Liver (tissue), 9 donors: ENCODE measurements around the gene ARHGAP19. TPM values are rescaled to one million over a fixed set of nuclear protein-coding genes. Genes with fewer than 3 reads are reported as not detected.
"Not testable (repeated sequence)": the region's sequence is repeated elsewhere in the genome, so short reads cannot be mapped to it uniquely, and the experiment has no call there.

ENCODE experiments used
- DNase-seq: peaks from one replicate; pipeline ENCODE4 v3.0.0-alpha.2; 2017; ENCODE audit warnings: low spot score
- H3K27ac ChIP-seq, 2 donors: one replicate each; pipeline ENCODE4 v1.7.0; 2013; ENCODE audit warnings: inconsistent platforms in 2 of 2, low read length in 2 of 2, control low read depth in 1 of 2, low read depth in 1 of 2, mild to moderate bottlenecking in 1 of 2
- H3K27me3 ChIP-seq, 4 donors: one replicate each; pipeline versions ENCODE4 v1.6.1 to v1.7.0; 2013; ENCODE audit warnings: low read length in 3 of 4, inconsistent platforms in 1 of 4, mild to moderate bottlenecking in 1 of 4, moderate library complexity in 1 of 4; ENCODE audit not compliant: control insufficient read depth in 4 of 4, insufficient read depth in 4 of 4
- H3K36me3 ChIP-seq, 4 donors: one replicate each; pipeline versions ENCODE4 v1.6.1 to v1.7.0; 2013; ENCODE audit warnings: low read length in 3 of 4, mild to moderate bottlenecking in 3 of 4, low read depth in 1 of 4, moderate library complexity in 1 of 4; ENCODE audit not compliant: control insufficient read depth in 4 of 4, insufficient read depth in 3 of 4
- H3K4me1 ChIP-seq, 4 donors: one replicate each; pipeline versions ENCODE4 v1.6.1 to v1.7.0; 2013; ENCODE audit warnings: low read length in 3 of 4, mild to moderate bottlenecking in 3 of 4, moderate library complexity in 1 of 4; ENCODE audit not compliant: control insufficient read depth in 4 of 4, insufficient read depth in 4 of 4
- H3K4me3 ChIP-seq, 3 donors: one replicate each; pipeline versions ENCODE4 v1.6.1 to v1.7.0; 2013; ENCODE audit warnings: low read length in 3 of 3, control low read depth in 1 of 3, low read depth in 1 of 3, mild to moderate bottlenecking in 1 of 3
- H3K9ac ChIP-seq, 2 donors: one replicate each; pipeline ENCODE4 v1.7.0; 2013; ENCODE audit warnings: low read length in 2 of 2, mild to moderate bottlenecking in 2 of 2, moderate library complexity in 2 of 2, control low read depth in 1 of 2, low read depth in 1 of 2
- H3K9me3 ChIP-seq, 4 donors: one replicate each; pipeline versions ENCODE4 v1.6.1 to v1.7.0; 2013; ENCODE audit warnings: low read length in 3 of 4; ENCODE audit not compliant: control insufficient read depth in 4 of 4
- JUND ChIP-seq, 2 donors: IDR thresholded peaks; 2 replicates each; pipeline ENCODE4 v1.6.1; 2016; ENCODE audit warnings: antibody characterized with exemption in 2 of 2
- WGBS: extraction: QIAGEN DNeasy Blood & Tissue Kit; methylation state at CpG from one replicate; pipeline ENCODE4 v1.1.7; 2013; 5-methylcytosine and 5-hydroxymethylcytosine counted together
- polyA plus RNA-seq, 2 donors: library from polyadenylated mRNA; stranded (reverse) in 1 of 2; unstranded in 1 of 2; fragments of 200-250 nt in 1 of 2; fragments of >200 nt in 1 of 2; fragmentation: Nextera tagmentation in 1 of 2; extraction: Ambion mirVana in 1 of 2; gene quantifications; one replicate each; pipeline versions ENCODE4 v1.2.1 to v1.2.3, GENCODE V29; 2013 to 2015
- total RNA-seq, 2 donors: library from RNA; depleted of rRNA; stranded (reverse); fragments of >200 nt; gene quantifications; one replicate each; pipeline ENCODE4 v1.2.3, GENCODE V29; 2014
- TF ChIP-seq, protein P1 (sequence below): fragments of 150-350 bp; IDR thresholded peaks from 2 replicates; pipeline ENCODE4 v1.5.1; 2017; ENCODE audit warnings: improper control_type of control experiment, low read depth, low read length; ENCODE audit not compliant: missing input control
- TF ChIP-seq, protein P2 (sequence below): IDR thresholded peaks from 2 replicates; pipeline ENCODE4 v1.6.1; 2016; ENCODE audit warnings: antibody characterized with exemption
- TF ChIP-seq, protein P3 (sequence below): IDR thresholded peaks from 2 replicates; pipeline ENCODE4 v1.6.1; 2016; ENCODE audit warnings: antibody characterized with exemption, mild to moderate bottlenecking
- TF ChIP-seq, protein P4 (sequence below): IDR thresholded peaks from 2 replicates; pipeline ENCODE4 v1.6.1; 2016; ENCODE audit warnings: antibody characterized with exemption
- donor health status: healthy.
- donor health status: healthy.
- donor health status: healthy.
- donor health status: healthy.
- donor health status: healthy.

ARHGAP19 gene
- total and polyA plus RNA-seq, 4 donors, result 1.6 to 23.4 (median 3.6) TPM

DNA sequence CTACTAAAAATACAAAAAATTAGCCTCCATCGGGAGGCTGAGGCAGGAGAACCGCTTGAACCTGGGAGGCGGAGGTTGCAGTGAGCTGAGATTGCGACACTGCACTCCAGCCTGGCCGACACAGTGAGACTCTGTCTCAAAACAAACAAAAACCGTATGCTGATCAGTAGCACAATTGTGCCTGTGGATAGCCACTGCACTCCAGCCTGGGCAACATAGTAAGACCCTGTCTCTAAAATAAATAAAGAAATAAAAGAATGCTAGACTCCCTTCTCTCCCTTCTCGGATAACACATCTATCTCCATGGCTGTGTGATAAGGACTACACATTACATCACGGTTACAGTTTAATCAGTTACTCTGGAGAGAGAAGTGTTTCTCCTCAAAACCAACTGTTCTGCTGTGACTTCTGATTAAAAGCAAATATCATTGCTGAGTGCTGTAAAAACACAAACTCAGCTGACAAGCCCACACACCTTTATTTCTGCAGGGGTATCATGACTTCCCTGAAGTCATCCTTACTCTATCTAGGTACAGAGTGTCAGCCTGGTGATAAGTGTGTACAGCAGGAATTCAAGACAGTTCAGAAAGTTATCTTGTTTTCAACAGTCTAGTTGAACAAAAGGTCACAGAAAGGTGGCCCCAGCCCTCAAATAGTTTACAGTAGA lies 5.3 kb upstream of the ARHGAP19 start (continued):
- TF ChIP-seq, protein P1, sequence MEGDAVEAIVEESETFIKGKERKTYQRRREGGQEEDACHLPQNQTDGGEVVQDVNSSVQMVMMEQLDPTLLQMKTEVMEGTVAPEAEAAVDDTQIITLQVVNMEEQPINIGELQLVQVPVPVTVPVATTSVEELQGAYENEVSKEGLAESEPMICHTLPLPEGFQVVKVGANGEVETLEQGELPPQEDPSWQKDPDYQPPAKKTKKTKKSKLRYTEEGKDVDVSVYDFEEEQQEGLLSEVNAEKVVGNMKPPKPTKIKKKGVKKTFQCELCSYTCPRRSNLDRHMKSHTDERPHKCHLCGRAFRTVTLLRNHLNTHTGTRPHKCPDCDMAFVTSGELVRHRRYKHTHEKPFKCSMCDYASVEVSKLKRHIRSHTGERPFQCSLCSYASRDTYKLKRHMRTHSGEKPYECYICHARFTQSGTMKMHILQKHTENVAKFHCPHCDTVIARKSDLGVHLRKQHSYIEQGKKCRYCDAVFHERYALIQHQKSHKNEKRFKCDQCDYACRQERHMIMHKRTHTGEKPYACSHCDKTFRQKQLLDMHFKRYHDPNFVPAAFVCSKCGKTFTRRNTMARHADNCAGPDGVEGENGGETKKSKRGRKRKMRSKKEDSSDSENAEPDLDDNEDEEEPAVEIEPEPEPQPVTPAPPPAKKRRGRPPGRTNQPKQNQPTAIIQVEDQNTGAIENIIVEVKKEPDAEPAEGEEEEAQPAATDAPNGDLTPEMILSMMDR, result no peak
- TF ChIP-seq, protein P2, sequence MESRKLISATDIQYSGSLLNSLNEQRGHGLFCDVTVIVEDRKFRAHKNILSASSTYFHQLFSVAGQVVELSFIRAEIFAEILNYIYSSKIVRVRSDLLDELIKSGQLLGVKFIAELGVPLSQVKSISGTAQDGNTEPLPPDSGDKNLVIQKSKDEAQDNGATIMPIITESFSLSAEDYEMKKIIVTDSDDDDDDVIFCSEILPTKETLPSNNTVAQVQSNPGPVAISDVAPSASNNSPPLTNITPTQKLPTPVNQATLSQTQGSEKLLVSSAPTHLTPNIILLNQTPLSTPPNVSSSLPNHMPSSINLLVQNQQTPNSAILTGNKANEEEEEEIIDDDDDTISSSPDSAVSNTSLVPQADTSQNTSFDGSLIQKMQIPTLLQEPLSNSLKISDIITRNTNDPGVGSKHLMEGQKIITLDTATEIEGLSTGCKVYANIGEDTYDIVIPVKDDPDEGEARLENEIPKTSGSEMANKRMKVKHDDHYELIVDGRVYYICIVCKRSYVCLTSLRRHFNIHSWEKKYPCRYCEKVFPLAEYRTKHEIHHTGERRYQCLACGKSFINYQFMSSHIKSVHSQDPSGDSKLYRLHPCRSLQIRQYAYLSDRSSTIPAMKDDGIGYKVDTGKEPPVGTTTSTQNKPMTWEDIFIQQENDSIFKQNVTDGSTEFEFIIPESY, result no peak

DNA sequence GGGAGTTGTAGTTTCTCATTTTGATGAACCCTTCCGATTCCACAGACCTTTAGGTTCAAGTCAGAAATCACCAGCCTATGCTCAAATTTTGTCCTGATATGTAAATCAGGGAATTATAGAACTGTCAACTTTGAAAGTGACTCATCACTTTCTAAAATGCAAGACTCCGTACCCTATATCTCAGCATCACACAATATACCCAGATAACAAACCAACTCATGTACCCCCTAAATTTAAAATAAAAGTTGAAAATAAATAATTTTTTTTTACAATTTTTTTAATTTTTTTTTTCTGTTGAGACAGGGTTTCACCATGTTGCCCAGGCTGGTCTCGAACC lies 393 bp upstream of the ARHGAP19 start:
- 59% methylated on average over 3 of the region's 3 CpGs for WGBS
- no peak for DNase-seq
- H3K27me3 ChIP-seq, result no peaks in the 10 kb centered on the region
- peak in 1 of 2 donors; percentile 1 for TF ChIP-seq JUND (IDR thresholded peaks at IDR 0.05)
- TF ChIP-seq, protein P3, sequence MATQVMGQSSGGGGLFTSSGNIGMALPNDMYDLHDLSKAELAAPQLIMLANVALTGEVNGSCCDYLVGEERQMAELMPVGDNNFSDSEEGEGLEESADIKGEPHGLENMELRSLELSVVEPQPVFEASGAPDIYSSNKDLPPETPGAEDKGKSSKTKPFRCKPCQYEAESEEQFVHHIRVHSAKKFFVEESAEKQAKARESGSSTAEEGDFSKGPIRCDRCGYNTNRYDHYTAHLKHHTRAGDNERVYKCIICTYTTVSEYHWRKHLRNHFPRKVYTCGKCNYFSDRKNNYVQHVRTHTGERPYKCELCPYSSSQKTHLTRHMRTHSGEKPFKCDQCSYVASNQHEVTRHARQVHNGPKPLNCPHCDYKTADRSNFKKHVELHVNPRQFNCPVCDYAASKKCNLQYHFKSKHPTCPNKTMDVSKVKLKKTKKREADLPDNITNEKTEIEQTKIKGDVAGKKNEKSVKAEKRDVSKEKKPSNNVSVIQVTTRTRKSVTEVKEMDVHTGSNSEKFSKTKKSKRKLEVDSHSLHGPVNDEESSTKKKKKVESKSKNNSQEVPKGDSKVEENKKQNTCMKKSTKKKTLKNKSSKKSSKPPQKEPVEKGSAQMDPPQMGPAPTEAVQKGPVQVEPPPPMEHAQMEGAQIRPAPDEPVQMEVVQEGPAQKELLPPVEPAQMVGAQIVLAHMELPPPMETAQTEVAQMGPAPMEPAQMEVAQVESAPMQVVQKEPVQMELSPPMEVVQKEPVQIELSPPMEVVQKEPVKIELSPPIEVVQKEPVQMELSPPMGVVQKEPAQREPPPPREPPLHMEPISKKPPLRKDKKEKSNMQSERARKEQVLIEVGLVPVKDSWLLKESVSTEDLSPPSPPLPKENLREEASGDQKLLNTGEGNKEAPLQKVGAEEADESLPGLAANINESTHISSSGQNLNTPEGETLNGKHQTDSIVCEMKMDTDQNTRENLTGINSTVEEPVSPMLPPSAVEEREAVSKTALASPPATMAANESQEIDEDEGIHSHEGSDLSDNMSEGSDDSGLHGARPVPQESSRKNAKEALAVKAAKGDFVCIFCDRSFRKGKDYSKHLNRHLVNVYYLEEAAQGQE, result no peak
- no peaks in the 10 kb centered on the region for H3K9me3 ChIP-seq
- no peaks in the 10 kb centered on the region for H3K36me3 ChIP-seq
- H3K4me1 ChIP-seq, result peaks cover 0 to 32% (median 18%) of the 10 kb centered on the region in 4 donors
- H3K4me3 ChIP-seq, result no peak overlapping the region
- no peak overlapping the region for H3K27ac ChIP-seq
- H3K9ac ChIP-seq, result no peak overlapping the region

DNA sequence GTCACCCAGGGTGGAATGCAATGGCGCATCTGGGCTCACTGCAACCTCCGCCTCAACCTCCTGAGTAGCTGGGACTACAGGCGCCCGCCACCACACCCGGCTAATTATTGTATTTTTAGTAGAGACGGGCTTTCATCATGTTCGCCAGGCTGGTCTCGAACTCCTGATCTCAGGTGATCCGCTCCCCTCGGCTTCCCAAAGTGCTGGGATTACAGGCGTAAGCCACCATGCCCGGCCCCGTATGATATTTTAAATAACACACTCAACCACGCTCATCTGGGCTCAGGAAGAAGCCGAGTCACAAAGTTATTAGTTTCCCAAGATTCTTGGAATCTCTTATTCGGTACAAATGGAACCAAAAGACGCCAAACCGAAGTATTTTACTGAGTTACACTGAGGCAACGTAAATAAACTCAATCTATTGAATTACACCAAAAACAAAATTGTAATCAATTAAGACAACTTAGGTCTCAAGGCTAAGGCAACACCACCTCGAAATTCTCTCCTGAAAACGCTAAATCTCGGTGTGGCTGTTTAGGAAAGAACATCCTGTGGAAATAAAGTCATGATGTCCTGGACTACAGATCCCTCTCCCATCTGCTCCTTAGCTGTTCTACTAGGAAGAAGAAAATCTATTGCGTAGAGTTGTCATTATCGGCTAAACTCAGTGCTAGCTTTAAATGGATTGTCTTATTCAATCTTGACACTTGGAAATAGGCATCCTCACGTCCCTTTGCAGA lies 910 bp downstream of the ARHGAP19 start:
- peaks cover 0 to 28% (median 15%) of the 10 kb centered on the region in 4 donors for H3K4me1 ChIP-seq
- H3K9ac ChIP-seq, result peak overlapping the region; percentile 77 to 91
- 50% methylated on average over 25 of the region's 25 CpGs for WGBS
- peak overlapping the region; percentile 79 to 90 (median 82) for H3K4me3 ChIP-seq
- DNase-seq, result no peak
- no peaks in the 10 kb centered on the region for H3K9me3 ChIP-seq
- TF ChIP-seq, protein P4, sequence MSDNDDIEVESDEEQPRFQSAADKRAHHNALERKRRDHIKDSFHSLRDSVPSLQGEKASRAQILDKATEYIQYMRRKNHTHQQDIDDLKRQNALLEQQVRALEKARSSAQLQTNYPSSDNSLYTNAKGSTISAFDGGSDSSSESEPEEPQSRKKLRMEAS, result no peak
- no peaks in the 10 kb centered on the region for H3K27me3 ChIP-seq
- H3K36me3 ChIP-seq, result no peaks in the 10 kb centered on the region
- H3K27ac ChIP-seq, result peak overlapping the region; percentile 85 to 93

DNA sequence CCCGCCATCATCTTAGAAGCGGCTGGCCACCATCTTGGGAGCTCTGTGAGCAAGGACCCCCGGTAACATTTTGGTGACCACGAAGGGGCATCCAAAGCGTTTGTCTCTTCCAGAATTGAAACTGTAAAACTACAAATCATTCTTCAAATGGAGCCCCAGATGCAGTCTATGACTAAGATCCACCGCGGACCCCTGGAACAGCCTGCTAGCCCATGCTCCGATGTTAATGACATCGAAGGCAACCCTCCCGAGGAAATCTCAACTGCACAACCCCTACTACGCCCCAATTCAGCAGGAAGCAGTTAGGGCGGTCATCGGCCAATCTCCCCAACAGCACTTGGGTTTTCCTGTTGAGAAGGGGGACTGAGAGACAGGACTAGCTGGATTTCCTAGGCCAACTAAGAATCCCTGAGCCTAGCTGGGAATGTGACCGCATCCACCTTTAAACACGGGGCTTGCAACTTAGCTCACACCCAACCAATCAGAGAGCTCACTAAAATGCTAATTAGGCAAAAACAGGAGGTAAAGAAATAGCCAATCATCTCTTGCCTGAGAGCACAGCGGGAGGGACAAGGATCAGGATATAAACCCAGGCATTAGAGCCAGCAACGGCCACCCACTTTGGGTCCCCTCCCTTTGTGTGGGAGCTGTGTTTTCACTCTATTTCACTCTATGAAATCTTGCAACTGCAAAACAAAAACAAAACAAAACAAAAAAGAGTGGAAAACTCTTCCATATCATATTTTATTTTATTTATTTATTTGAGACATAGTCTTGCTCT lies 1.7 kb downstream of the ARHGAP19 start:
- not testable (repeated sequence) for H3K9ac ChIP-seq, H3K27me3 ChIP-seq, DNase-seq, H3K9me3 ChIP-seq, H3K27ac ChIP-seq, H3K4me3 ChIP-seq, H3K36me3 ChIP-seq
- H3K4me1 ChIP-seq, result peaks cover 0 to 28% (median 15%) of the 10 kb centered on the region in 4 donors
- 95% methylated on average over 17 of the region's 17 CpGs for WGBS

DNA sequence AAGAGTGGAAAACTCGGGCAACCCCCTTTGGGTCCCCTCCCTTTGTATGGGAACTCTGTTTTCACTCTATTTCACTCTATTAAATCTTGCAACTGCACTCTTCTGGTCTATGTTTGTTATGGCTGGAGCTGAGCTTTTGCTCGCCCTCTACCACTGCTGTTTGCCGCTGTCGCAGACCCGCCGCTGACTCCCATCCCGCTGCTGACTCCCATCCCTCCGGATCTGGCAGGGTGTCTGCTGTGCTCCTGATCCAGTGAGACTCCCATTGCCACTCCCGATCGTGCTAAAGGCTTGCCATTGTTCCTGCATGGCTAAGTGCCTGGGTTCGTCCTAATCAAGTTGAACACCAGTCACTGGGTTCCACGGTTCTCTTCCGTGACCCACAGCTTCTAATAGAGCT lies 2.4 kb downstream of the ARHGAP19 start:
- not testable (repeated sequence) for H3K27ac ChIP-seq, H3K9ac ChIP-seq, DNase-seq, H3K9me3 ChIP-seq, H3K27me3 ChIP-seq, H3K36me3 ChIP-seq, H3K4me3 ChIP-seq
- peaks cover 0 to 28% (median 15%) of the 10 kb centered on the region in 4 donors for H3K4me1 ChIP-seq
- 96% methylated on average over 13 of the region's 13 CpGs for WGBS
